GM18951 (cell line): ENCODE data around the gene FARP2.

Experiments used
- POLR2A ChIP-seq: IDR thresholded peaks from 4 replicates; pipeline ENCODE4 v1.6.1; 2011; ENCODE audit warnings: mild to moderate bottlenecking; ENCODE audit not compliant: insufficient read length, insufficient read depth; ENCODE audit errors: extremely low read depth
- in situ Hi-C: fragments of 300-500 bp; cut with MboI; formaldehyde crosslinking; loops from one replicate; pipeline ENCODE4 v1.12.0; 2022; ENCODE audit warnings: low sequenced_read_pairs, mixed read lengths, inconsistent platforms; ENCODE audit not compliant: unreplicated experiment

The FARP2 gene

GRCh38 chr2:241534293-241534692, 178.2 kb downstream of the FARP2 start:
- in situ Hi-C loops, result no loop called here
- no peak for TF ChIP-seq POLR2A

GRCh38 chr2:241534701-241535375, 178.8 kb downstream of the FARP2 start:
- no peak for TF ChIP-seq POLR2A
- in situ Hi-C loops, result no loop called here

GRCh38 chr2:241535871-241536655, 180.0 kb downstream of the FARP2 start:
- TF ChIP-seq POLR2A, result no peak
- in situ Hi-C loops, result no loop called here

- TF ChIP-seq POLR2A, result no peak
- in situ Hi-C loops, result no loop called here
These were observed 182.9 kb downstream of the FARP2 start for GRCh38 chr2:241538838-241539615.

- in situ Hi-C loops, result no loop called here
- no peak for TF ChIP-seq POLR2A
These were observed 183.7 kb downstream of the FARP2 start for GRCh38 chr2:241539616-241540374.

- no peak for TF ChIP-seq POLR2A
- in situ Hi-C loops, result no loop called here
These were observed 184.3 kb downstream of the FARP2 start for GRCh38 chr2:241540401-241540770.

GRCh38 chr2:241540771-241541561, 184.9 kb downstream of the FARP2 start:
- TF ChIP-seq POLR2A, result no peak
- in situ Hi-C loops, result no loop called here

- TF ChIP-seq POLR2A, result no peak
- in situ Hi-C loops, result no loop called here
These were observed 185.6 kb downstream of the FARP2 start for GRCh38 chr2:241541564-241542277.

- in situ Hi-C loops, result no loop called here
- TF ChIP-seq POLR2A, result no peak
These were observed 186.2 kb downstream of the FARP2 start for GRCh38 chr2:241542278-241542605.
